K562 (cell line): ENCODE measurements around the gene GHR. TPM values are rescaled to one million over a fixed set of nuclear protein-coding genes. Genes with fewer than 3 reads are reported as not detected.

Source experiments
- CBX1 ChIP-seq: sonication (generic); IDR thresholded peaks from 2 replicates; pipeline ENCODE4 v1.6.1; 2016; ENCODE audit warnings: antibody characterized with exemption, low read depth, mild to moderate bottlenecking
- CHCHD3 ChIP-seq: fragments of 250-450 bp; sonication (Bioruptor Pico); IDR thresholded peaks from 2 replicates; pipeline ENCODE4 v2.1.2; 2022; ENCODE audit warnings: mild to moderate bottlenecking
- CTCF ChIP-seq, 3 experiments: IDR thresholded peaks in 2 of 3; conservative IDR thresholded peaks in 1 of 3; 2 replicates each; pipeline ENCODE4 v1.5.1; 2011 to 2012; ENCODE audit warnings: low read length in 3 of 3, mild to moderate bottlenecking in 3 of 3, control low read depth in 2 of 3, improper control_type of control experiment in 1 of 3, inconsistent platforms in 1 of 3, low read depth in 1 of 3, mixed read lengths in 1 of 3, moderate library complexity in 1 of 3; ENCODE audit not compliant: insufficient read depth in 2 of 3
- DACH1 ChIP-seq: fragments of 450-650 bp; IDR thresholded peaks from 2 replicates; pipeline ENCODE4 v1.6.1; 2018; ENCODE audit not compliant: partially characterized antibody
- DPF2 ChIP-seq: fragments of 450-650 bp; IDR thresholded peaks from 2 replicates; pipeline ENCODE4 v1.6.1; 2016
- ETV5 ChIP-seq: sonication (generic); formaldehyde crosslinking; IDR thresholded peaks from 2 replicates; pipeline ENCODE4 v1.4.0; 2020; ENCODE audit warnings: low read depth, mild to moderate bottlenecking, missing genetic modification reagents
- FOXK1 ChIP-seq: sonication (generic); formaldehyde crosslinking; IDR thresholded peaks from 2 replicates; pipeline ENCODE4 v1.8.0; 2022; ENCODE audit warnings: missing genetic modification reagents, mild to moderate bottlenecking, borderline replicate concordance
- FOXK2 ChIP-seq, 2 experiments: fragments of 450-650 bp; IDR thresholded peaks in 1 of 2; conservative IDR thresholded peaks in 1 of 2; 2 replicates each; pipeline ENCODE4 v1.6.1; 2016; ENCODE audit warnings: low read depth in 2 of 2, mild to moderate bottlenecking in 1 of 2
- FOXP1 ChIP-seq: sonication (generic); formaldehyde crosslinking; IDR thresholded peaks from 2 replicates; pipeline ENCODE4 v1.8.0; 2022; ENCODE audit warnings: mild to moderate bottlenecking, missing genetic modification reagents
- FUS ChIP-seq: fragments of 200-400 bp; formaldehyde crosslinking; optimal IDR thresholded peaks from 2 replicates; pipeline ENCODE3; 2017; ENCODE audit warnings: low read depth, low read length
- GATAD2A ChIP-seq: fragments of 450-650 bp; IDR thresholded peaks from 2 replicates; pipeline ENCODE4 v1.6.1; 2017
- MAFK ChIP-seq: IDR thresholded peaks from 2 replicates; pipeline ENCODE4 v1.6.1; 2011; ENCODE audit warnings: low read length, improper control_type of control experiment
- MEF2A ChIP-seq: IDR thresholded peaks from 2 replicates; pipeline ENCODE4 v1.6.1; 2011; ENCODE audit warnings: low read depth, mild to moderate bottlenecking, low read length, moderate library complexity; ENCODE audit not compliant: control insufficient read depth
- MEIS2 ChIP-seq: fragments of 450-650 bp; IDR thresholded peaks from 2 replicates; pipeline ENCODE4 v1.6.1; 2014; ENCODE audit warnings: mild to moderate bottlenecking; ENCODE audit not compliant: partially characterized antibody
- MTF1 ChIP-seq: fragments of 250-450 bp; sonication (Bioruptor Pico); IDR thresholded peaks from 2 replicates; pipeline ENCODE4 v1.9.0; 2021; ENCODE audit warnings: moderate library complexity, mild to moderate bottlenecking, inconsistent platforms, borderline replicate concordance
- MYC ChIP-seq, 2 experiments: fragments of 250-450 bp in 1 of 2; sonication (Bioruptor Pico) in 1 of 2; IDR thresholded peaks; 2 replicates each; pipeline versions ENCODE4 v1.5.1 to v1.6.1; 2012 to 2021; ENCODE audit warnings: low read depth in 2 of 2, borderline replicate concordance in 1 of 2, improper control_type of control experiment in 1 of 2, low read length in 1 of 2, mild to moderate bottlenecking in 1 of 2, moderate library complexity in 1 of 2
- PKNOX1 ChIP-seq: fragments of 450-650 bp; IDR thresholded peaks from 2 replicates; pipeline ENCODE4 v1.6.1; 2016
- POU5F1 ChIP-seq: fragments of 150-350 bp; IDR thresholded peaks from 2 replicates; pipeline ENCODE4 v1.6.1; 2014; ENCODE audit warnings: borderline replicate concordance, low read length, low read depth, mild to moderate bottlenecking; ENCODE audit not compliant: partially characterized antibody
- PREB ChIP-seq: sonication (generic); formaldehyde crosslinking; IDR thresholded peaks from 2 replicates; pipeline ENCODE4 v1.8.1; 2023; ENCODE audit warnings: mild to moderate bottlenecking, missing genetic modification reagents
- RAD21 ChIP-seq, 2 experiments: fragments of 250-450 bp in 1 of 2; fragments of 450-650 bp in 1 of 2; sonication (Bioruptor Pico) in 1 of 2; formaldehyde crosslinking in 1 of 2; IDR thresholded peaks in 1 of 2; conservative IDR thresholded peaks in 1 of 2; 2 replicates each; pipeline versions ENCODE4 v1.4.0 to v1.8.0; 2020 to 2022; ENCODE audit warnings: mild to moderate bottlenecking in 2 of 2, moderate library complexity in 1 of 2
- RCOR1 ChIP-seq, 2 experiments: IDR thresholded peaks; 2 replicates each; pipeline ENCODE4 v1.6.1; 2012; ENCODE audit warnings: low read depth in 2 of 2, low read length in 2 of 2, borderline replicate concordance in 1 of 2, improper control_type of control experiment in 1 of 2
- ZNF134 ChIP-seq: fragments of 250-450 bp; sonication (Bioruptor Pico); conservative IDR thresholded peaks from 2 replicates; pipeline ENCODE4 v1.4.0; 2020
- ZNF146 ChIP-seq: IDR thresholded peaks from one replicate; pipeline ENCODE4 v1.6.1; 2018; ENCODE audit warnings: missing compliant biosample characterization; ENCODE audit not compliant: unreplicated experiment
- ZNF277 ChIP-seq: fragments of 250-450 bp; sonication (Bioruptor Pico); IDR thresholded peaks from 2 replicates; pipeline ENCODE4 v1.8.0; 2022; ENCODE audit warnings: inconsistent platforms, mild to moderate bottlenecking, moderate library complexity, borderline replicate concordance
- polyA plus RNA-seq, 8 experiments: library from polyadenylated mRNA; depleted of rRNA in 4 of 8; stranded (reverse) in 5 of 8; unstranded in 3 of 8; fragments of >200 nt; fragmentation: Nextera tagmentation in 2 of 8; fragmentation: Illumina TruSeq in 1 of 8; extraction: Ambion mirVana in 2 of 8; extraction: Trizol in 1 of 8; gene quantifications; 2 replicates each; pipeline versions ENCODE4 v1.2.1 to v1.2.3, GENCODE V29; 2011 to 2014; ENCODE audit warnings: inconsistent platforms in 1 of 8, missing spikeins in 1 of 8
- total RNA-seq, 7 experiments: library from RNA; depleted of rRNA in 6 of 7; stranded (reverse); fragments of >200 nt in 6 of 7; fragmentation: Illumina TruSeq in 2 of 7; extraction: Trizol in 2 of 7; gene quantifications; 2 replicates each; pipeline versions ENCODE4 v1.2.1 to v1.2.3, GENCODE V29; 2011 to 2021; ENCODE audit warnings: low replicate concordance in 1 of 7

GHR gene
- total and polyA plus RNA-seq, 9 of the 15 experiments (the other 6 are each of a cell fraction or from before 2014, with no cell fraction given) = 0.01 to 0.13 (median 0.07) TPM; not detected in 5

- TF ChIP-seq PKNOX1 (peak; percentile 81), FOXK1 (CRISPR knock-in tag) (no peak), PREB (CRISPR knock-in tag) (peak; percentile 95), FOXK2 (conservative IDR thresholded peaks at IDR 0.05 in 1 of 2, IDR thresholded peaks at IDR 0.05 in 1 of 2; ENCODE audit: low read depth in 2 of 2) (peak; percentile 30 to 75; a peak in 2 of 4 replicates), FOXP1 (CRISPR knock-in tag) (no peak), FUS (no peak), MEIS2 (peak; percentile 98), MYC (IDR thresholded peaks at IDR 0.05; ENCODE audit: low read depth, low read length) (no peak), MYC (CRISPR knock-in tag; IDR thresholded peaks at IDR 0.05; ENCODE audit: borderline replicate concordance, low read depth) (no peak), ZNF277 (CRISPR knock-in tag) (no peak), CTCF (IDR thresholded peaks at IDR 0.05 in 2 of 3, conservative IDR thresholded peaks at IDR 0.05 in 1 of 3; ENCODE audit: insufficient read depth in 2 of 3, low read depth in 1 of 3, low read length in 3 of 3) (peak; percentile 83 to 94 (median 93)), MEF2A (peak; percentile 18; the same call in 1 of the 2 replicates), MTF1 (CRISPR knock-in tag) (no peak), CHCHD3 (CRISPR knock-in tag) (0 out of 2 replicates have a peak, but pooled peaks have one; percentile 26), CBX1 (no peak), ETV5 (CRISPR knock-in tag) (no peak), POU5F1 (no peak), DACH1 (peak; percentile 69), DPF2 (peak; percentile 60), RCOR1 (IDR thresholded peaks at IDR 0.05; ENCODE audit: borderline replicate concordance in 1 of 2, low read depth in 2 of 2, low read length in 2 of 2) (peak in 1 of 2 experiments; percentile 54; a peak in 1 of 4 replicates), GATAD2A (peak; percentile 79; the same call in 1 of the 2 replicates), ZNF146 (no peak), MAFK (peak; percentile 58), RAD21 (CRISPR knock-in tag; conservative IDR thresholded peaks at IDR 0.05 in 1 of 2, IDR thresholded peaks at IDR 0.05 in 1 of 2) (peak; percentile 69 to 81), ZNF134 (CRISPR knock-in tag) (no peak)
These were observed 160.1 kb downstream of the GHR start (continued) for GRCh38 chr5:42583322-42583721.
